IPS-NIHi7 (cell line): ENCODE measurements around the gene ZIC5.
"Not testable (repeated sequence)": the region's sequence is repeated elsewhere in the genome, so short reads cannot be mapped to it uniquely, and the experiment has no call there.

Source experiments
- DNase-seq: peaks from one replicate; pipeline ENCODE4 v3.0.0; 2012; ENCODE audit warnings: mixed read lengths; ENCODE audit errors: extremely low spot score

Gene ZIC5

DNA sequence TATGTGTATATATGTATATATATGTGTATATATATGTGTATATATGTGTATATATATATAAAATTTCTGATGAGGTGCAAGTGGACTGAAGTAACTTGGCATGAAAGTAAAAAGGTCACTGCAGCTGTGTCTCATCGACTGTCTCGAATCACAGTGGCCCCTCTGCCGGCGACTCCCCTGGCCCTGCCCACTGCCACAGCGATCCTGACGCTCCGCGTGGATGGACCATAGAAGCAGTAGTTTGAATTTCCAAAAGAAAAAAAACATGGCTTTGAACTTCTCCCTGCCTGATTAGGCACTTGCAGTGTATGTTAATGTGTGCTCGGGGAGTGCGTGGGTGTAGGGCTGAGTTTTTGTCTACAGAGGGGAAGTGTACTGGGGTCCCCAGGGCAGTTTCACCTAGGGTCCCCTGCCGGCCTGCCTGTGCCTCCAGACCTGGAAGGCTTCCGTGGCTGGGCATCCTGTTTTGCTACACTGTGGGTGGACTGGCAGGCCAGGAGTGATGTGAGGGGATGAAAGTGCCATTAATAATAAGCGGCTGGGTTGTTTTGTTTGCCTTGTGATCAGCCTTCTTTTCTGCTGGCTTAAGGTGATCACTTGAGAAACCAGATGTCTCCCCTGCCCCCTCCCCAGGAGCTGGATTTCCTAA lies 10.8 kb downstream of the ZIC5 start:
- DNase-seq: no peak

DNA sequence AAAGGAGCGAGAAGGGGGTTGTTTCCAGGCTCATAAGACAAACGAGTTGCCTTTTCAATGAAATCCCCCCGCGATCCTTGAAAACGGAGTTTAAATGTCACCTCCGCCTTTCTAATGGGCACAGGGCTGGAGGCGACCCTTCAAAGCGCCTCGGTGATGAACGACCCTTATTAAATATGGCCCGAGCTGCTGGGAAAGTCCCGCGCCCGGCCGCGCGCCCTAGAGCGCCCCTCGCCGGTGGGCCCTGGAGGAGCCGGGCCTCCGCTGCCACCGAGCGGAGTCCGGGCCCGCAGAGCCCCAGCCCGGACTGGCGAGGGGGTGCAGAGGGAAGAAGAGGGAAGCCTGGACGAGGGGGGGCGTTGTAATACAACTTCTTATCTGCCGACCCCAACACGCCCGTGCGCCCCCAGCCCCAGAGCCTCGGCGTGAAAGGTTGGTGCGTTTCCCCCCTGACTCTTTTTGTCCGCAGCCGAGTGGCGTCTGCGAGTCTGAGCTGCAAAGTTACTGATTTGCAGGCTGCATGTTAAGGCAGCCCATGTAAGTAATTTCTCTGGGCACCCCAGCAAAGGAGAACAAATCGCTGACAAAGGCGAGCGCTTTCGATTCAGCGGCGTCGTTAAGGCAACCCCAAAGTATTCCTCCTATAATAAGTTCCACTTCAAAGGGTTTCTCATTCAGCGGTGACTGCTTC lies 11.9 kb downstream of the ZIC5 start:
- DNase-seq: no peak

DNA sequence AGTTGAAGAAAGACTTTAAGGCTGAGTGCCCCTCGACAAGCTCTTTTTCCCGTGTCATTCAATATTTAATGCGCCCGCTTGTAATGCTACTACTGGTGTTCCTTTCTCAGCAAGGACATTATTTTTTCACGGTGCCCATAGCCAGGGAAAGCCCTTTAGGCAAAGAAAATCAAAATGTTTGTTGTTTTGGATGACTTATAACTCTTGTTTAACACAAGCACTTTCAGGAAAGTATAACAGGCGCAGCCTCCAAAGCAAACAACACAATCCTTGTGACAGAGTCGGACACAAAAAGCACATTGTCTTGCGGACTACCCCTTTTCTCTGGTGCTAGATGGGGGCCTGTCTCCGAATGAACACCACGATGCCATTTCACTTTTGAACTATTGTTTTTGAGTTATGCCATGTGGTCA lies 12.4 kb downstream of the ZIC5 start:
- DNase-seq: no peak

DNA sequence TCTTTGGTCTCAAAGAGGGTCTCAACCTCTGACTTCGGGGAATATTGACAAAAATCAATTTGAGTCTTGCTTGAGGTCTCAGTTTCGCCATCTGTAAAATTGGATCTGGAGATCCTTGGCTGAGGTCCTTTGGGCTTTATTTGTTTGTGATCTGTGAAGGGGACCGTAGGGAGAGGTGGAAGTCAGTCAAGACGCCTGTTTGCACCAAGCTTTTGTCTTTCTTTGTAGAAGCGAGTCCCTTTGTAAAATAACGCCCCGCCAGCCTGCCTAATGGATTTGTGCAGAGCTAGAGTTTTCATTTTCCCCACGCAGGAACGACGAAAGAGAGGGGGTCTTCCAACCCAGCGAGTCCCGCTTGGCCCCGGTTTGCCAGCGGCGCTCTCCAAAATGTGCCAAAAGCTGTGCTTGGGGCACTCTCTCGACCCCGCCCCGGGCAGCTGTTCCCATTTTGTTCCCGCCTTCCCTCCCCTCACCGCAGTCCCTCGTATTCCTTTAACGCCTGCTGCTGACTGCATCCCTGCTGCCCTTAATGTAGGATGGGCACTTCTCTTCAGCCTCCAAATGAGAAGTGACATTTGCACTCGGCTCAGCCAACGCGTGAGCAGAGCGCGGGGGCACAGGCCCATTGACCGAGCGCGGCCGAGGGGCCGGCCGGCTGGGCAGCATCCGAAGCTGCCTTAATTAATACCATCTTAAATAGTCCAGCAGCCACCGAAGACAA lies 13.0 kb downstream of the ZIC5 start:
- DNase-seq: no peak

DNA sequence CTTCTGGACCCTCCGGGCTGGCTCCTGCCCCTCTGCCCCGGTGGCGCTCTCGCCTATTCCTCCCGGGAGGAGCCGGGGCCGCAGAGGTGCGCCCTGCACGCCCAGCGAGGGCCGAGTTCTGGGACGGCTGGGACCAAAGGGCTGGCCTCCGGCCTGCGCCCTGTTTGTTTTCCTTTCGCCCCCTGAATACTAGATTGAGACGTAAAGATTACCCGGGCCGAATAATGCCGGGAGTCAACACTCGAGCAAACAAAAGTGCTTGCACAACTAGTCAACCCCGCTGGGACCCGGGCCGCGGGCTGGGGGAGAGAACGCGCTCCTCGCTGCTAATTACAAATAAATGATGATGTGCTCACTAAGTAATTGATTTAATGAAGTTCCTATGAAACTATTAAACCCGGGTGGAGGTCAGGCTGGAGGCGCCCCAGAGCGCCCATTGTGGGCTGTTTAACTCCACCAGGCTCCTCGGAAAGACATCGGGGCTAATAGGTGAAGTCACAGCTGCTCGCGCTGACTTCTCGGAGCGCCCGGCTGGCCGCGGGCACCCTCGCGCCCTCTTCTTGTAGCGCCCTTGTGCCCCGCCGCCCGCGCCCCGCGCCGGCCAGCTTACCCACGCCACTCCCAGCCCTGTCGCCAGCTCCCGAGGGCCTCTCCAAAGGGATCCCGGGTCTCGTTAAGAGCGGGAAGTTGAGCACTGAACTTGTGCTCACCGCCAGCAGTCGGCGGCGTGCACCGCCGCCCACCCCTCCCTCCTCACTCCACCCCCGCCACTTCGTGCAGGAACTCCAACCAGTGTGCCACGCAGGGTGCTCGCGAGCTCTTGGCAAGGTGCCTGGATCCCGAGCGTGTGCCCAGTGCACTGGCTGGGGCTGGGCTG lies 14.9 kb downstream of the ZIC5 start:
- DNase-seq: no peak

DNA sequence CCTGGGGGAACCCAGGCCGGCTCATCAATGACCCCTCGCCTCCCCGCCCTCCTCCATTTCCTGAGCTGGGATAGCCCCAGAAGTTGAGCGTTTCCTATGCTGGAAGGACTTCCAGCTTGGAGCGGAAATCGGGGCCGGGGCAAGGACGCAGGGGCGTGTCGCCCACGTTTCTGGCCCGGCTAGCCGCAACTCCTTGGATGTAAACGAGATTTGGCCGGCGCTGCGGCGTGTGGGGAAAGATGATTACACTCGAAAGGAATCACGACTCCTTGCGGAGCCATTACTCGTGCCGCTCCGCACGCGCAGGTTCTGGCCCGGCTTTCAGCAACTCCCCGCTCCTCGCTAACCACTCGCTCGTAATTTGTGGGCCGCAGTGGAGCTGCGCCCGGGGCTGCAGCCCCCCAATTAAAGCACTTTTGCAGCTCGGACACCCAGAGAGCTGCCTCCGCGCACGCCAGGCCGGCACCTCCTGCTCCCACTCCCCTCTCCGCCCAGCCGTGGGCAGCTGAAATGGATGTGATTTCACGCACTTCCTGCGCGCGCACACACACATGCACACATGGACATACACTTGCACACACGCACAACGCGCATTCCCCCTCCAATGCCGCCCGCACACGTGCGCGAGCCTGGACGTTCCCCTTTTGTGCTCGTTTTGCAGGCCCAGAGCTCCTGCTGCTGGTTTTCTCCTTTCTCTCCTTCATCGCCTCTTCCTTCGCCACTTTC lies 15.7 kb downstream of the ZIC5 start:
- DNase-seq: no peak

DNA sequence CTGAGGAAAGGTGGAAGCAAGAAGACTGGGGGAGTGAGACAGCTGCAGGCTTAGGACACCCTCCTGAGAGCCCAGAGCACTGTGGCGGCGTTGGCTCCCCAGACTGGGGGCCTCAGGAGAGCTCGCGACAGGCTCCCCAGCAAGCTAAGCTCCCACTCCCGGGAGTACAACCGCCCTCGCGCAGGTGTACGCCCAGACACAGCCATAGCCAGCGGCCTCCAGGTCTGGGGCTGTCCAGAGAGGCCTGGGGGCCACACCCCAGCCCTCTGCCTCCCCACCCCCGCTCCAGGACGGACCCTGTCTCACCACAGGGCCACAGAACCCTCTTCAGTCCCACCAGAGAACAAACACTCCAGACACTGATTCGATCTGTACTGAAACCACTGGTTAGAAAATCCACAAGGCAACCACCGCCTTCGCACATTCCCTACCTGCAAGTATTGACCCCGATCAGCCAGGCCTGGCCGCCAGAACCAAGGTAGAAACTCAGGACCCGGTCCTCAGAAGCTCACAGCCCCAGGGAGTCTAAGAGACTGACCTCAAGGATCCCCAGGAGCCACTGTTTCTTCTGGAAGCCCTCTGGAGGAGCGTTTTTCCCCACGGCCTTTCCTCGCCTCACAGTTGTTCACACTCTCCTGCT lies 16.3 kb downstream of the ZIC5 start:
- no peak for DNase-seq

DNA sequence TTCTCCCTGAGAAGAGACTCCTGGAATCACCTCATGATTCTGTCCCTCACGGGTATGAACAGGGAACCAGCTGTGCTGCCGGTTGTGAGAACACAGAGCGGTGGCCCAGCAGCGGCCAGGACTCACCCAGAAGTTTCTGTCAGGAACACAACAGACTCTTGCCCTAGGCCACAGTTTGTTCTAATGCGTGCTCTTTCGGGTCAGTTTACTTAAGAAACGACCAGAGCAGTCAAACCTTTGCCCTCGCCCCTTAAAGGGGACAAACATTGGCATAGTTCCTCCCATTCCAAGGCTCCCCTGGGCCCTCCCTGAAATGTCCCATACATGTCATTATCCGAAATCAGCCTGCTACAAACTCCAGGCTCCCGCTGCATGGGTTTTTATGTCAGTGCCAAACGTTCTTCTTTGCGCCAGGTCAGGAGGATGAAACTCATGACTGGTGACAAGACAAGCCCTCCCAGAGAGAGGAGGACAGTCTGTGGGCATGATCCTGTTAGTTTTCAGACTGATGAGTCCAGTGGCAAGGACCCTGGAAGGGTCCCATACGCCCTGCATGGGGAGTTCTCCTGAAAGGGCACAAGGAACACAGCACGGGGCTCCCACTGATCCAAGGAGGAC lies 18.3 kb downstream of the ZIC5 start:
- DNase-seq: no peak

DNA sequence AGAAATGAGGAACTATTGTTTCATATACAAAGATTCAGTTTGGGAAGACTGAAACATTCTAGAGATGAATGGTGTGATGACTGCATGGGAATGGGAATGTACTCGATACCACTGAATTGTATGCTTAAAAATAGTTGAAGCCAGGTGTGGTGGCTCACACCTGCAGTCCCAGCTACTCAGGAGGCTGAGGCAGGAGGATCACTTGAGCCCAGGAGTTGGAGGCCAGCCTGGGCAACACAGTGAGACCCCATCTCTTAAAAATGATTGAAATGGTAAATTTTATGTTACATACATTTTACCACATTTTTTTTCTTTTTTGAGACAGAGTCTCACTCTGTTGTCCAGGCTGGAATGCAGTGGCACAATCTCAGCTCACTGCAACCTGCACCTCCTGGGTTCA lies 19.9 kb downstream of the ZIC5 start:
- DNase-seq: not testable (repeated sequence)

DNA sequence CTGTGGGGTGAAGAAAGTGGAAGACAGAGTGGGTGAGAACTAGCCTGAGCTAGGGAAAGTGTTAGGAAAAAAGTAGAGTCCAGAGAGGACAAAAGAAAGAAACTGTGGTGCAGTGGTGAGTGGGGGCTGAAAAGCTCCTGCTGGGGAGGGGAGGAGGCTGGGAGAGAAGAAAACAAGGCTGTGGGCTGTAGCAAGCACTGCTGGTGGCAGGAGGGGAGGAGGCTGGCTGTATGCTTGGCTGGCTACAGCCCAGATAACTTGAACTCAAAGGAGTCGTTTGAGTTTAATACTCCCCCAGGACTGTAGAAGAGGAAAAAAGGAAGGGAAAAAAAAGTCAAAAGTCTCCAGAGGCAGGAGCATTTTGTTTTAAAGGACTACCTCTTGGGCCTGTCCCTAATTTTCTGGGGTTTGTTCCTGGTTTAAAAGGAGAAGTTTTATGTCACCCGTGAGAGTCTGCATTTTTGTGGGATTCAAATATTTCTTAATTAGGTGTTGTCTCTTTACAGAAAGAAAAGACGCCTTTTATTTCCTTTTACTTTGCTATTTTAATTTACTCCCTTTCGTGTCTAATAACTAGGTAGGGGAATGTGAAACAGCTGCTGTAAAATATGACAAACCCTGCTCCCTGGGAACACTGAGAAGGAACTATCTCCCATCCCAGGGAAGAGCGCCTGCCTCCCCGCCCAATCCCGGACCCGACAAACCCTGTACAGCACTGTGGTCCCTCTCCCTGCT lies 21.7 kb downstream of the ZIC5 start:
- DNase-seq: no peak

DNA sequence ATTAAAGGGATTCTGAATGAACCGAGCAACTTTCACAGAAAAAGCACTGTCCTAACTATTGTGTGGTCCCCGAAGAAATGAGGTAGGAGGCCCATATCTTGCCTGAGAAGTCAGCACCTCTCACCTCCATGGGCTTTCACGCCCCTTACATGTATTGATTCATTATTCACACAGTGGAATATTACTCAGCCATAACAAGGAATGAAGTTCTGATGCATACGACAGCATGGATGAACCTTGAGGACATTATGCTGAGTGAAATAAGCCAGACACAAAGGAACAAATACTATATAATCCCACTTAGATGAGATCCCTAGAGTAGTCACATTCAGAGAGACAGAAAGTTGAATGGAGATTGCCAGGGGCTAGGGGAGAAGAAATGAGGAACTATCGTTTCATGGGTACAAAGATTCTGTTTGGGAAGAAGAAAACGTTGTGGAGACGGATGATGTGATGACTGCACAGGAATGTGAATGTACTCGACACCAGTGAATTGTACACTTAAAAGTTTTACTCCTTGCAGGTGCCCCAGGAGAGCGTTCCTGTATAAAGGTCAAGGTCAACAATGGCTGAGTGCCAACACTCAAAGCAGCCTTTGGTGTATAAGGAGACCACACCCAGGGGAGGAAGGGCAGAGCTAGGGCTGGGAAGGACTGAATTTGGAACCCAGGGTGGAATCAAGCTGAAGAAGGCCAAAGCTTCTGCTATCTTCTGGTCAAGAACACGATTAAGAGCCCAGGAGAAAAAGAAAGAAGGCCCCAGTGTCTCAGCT lies 22.5 kb downstream of the ZIC5 start:
- no peak for DNase-seq

DNA sequence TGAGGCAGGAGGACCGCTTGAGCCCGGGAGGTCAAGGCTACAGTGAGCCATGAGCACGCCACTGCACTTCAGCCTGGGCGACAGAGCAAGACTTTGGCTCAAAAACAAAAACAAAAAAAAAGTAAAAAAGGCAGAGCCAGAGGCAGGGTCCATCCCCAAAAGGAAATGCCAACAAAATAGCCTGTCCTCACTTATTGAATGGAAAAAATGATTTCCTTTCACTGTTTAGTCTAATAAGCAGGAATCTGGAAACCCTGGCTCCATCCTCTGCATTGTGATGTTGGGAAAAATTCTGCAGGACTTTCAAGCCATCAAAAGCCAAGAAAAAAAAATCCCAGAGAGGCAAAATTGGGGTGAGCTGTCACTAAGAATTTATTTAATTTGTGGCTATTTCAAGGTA lies 23.2 kb downstream of the ZIC5 start:
- no peak for DNase-seq

DNA sequence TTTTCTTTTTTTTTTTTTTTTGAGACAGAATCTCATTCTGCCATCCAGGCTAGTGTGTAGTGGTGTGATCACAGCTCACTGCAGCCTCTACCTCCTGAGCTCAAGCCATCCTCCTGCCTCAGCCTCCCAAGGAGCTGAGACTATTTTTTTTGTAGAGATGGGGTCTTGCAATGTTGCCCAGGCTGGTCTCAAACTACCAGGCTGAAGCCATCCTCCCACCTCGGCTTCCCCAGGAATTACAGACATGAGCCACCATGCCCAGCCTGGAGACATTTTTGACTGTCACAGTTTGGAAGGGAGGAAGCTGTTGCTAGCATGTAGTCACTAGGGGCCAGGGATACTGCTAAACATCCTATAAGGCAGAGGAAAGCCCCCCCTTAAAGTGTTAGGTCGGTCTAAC lies 23.9 kb downstream of the ZIC5 start:
- no peak for DNase-seq

DNA sequence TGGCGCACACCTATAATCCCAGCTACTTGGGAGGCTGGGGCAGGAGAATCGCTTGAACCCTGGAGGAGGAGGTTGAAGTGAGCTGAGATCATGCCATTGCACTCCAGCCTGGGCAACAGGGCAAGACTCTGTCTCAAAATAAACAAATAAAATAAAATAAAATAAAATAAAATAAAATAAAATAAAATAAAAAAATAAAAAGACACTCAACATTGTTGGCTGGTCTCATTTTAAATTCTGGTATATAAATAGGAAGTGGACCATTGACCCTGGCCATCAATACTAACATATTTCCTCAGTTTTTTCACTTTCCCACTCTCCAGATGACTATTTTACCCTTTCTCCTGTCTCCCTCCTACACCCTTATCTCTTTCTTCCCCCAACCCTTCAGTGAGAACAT lies 26.1 kb downstream of the ZIC5 start:
- not testable (repeated sequence) for DNase-seq

DNA sequence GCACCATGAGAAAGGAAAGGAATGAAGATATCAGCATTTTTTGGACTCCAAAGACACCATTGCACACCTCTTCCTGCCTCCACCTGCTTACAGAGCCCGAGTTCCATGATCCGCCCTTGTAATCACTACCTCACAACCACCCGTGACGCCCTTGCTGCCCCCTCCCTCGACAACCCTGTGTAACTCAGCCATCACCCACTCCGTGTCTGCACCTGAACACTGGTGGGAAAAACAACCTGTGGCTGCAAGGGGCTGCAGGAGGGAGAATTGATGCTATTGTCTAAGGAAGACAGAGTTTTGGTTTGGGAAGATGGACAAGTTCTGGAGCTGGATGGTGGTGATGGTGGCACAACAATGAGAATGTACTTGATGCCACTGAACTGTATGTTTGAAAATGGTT lies 27.0 kb downstream of the ZIC5 start:
- no peak for DNase-seq

DNA sequence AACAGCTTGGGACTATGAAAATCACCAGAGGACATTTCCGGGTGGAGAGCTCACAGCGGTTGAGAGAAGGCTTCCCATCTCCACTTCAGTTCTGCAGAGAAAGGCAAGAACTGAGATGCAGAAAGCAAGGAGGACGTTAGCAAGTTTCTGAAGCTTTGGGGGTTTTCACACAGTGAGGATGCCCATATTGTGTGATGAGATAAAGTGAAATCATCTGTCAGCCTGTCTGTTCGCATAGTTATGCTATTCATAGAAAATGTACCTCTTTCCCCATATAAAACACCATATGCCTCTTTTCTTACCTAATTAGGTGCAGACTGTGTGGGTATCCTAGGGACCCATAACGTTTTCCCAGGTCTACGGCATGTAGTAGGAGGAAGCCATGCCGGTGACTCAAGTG lies 27.5 kb downstream of the ZIC5 start:
- DNase-seq: no peak

DNA sequence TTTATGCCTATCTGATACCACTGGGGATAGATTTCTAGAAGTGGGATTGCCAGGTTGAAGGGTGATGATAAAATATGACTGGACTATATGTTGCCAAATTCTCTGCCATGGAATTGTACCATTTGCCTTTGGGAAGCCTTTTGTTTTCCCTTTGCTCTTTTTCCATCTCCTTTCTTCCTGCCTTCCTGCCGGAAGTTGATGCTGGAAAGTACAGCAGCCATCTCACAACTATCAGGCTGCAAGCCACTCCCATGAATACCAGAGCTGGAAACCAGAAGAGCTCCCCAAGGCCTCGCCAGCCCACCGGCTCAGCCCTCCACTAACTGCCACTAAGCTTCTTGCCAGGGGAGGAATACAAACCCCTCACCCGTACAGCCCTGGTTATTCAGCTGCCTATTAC lies 29.7 kb downstream of the ZIC5 start:
- DNase-seq: no peak

DNA sequence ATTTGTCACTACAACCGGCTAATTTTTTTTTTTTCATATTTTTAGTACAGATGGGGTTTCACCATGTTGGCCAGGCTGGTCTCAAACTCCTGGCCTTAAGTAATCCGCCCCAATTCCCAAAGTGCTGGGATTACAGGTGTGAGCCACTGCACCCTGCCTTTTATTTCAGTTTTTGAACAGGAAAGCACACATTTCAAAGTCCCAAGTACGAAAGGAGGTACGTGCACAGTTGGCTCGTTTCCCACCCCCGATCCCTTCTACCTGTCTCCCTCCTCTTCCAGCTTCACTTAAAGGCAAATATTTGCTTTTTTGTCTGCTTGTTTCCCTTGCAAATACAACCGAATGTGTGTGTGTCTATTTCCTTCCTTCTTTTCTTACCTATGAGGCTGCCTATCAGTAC lies 30.5 kb downstream of the ZIC5 start:
- DNase-seq: no peak

DNA sequence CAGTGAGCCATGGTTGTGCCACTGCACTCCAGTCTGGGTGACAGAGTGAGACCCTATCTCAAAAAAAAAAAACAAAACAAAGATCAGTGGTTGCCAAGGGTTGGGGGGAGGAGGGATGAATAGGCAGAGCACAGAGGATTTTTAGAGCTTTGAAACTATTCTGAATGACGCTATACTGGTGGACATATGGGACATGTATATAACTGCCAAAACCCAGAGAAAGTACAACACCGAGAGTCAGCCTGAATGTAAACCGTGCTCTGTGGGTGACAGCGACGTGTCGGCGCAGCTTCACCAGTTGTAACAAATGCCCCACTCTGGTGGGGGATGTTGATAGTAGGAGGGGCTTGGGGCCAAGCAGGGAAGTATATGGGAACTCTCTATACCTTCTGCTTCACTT lies 32.9 kb downstream of the ZIC5 start:
- no peak for DNase-seq
